ENCODE results near the gene LPAR2. TPM values are rescaled to one million over a fixed set of nuclear protein-coding genes. Genes with fewer than 3 reads are reported as not detected.
A peak's percentile ranks its signal among the peaks of the same experiment; 100 is the strongest.

LPAR2 gene
- total and polyA plus RNA-seq, 2 experiments from 2014 or later = 39.4 to 63.1 TPM

DNA sequence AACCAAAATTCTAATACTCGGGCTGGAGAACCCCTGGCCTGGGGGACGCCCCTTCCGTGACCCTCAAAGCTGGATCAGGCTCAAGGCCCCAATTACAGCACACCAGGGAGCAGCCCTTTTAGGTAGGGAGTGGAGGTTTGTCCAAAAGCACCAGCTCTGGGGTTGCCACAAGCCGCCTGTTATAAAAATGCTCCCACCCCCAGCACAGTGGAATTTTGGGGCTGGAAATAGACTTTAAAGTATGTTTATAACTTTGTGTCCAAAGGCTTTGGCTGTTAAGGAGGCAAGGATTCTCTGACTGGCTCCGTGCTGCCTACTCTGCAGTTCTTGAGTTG lies 16.0 kb upstream of the LPAR2 start:
- Histone ChIP-seq H3K9me2 (ENCODE audit: insufficient read depth) (no peaks in the 10 kb centered on the region), H3K4me3 (peak overlapping the region; percentile 96; the same call in 1 of the 2 replicates), H4K20me1 (replicated peaks; ENCODE audit: insufficient read depth) (no peaks in the 10 kb centered on the region; the same call in 1 of the 2 replicates), H3K4me1 (ENCODE audit: insufficient read depth) (peaks cover 4% of the 10 kb centered on the region), H3K36me3 (ENCODE audit: insufficient read depth) (peaks cover 10% of the 10 kb centered on the region; the same call in 1 of the 2 replicates), H3K27me3 (ENCODE audit: insufficient read depth) (no peaks in the 10 kb centered on the region), H2AFZ (no peak overlapping the region), H3F3A (replicated peaks; ENCODE audit: low read depth) (peaks cover 14% of the 10 kb centered on the region), H3K4me2 (peak overlapping the region; percentile 98), H3K27ac (ENCODE audit: low read depth) (peak overlapping the region; percentile 81; the same call in 1 of the 2 replicates), H3K79me2 (replicated peaks; ENCODE audit: insufficient read depth) (no peaks in the 10 kb centered on the region)
- no peak for DNase-seq (ENCODE audit: low spot score)
- TF ChIP-seq EZH2phosphoT487 (IDR thresholded peaks at IDR 0.05; ENCODE audit: unreplicated experiment) (no peak), CREB1 (CRISPR knock-in tag; IDR thresholded peaks at IDR 0.05; ENCODE audit: low read depth) (no peak), EZH2 (IDR thresholded peaks at IDR 0.05; ENCODE audit: low read depth, unreplicated experiment) (no peak), NANOG (IDR thresholded peaks at IDR 0.05; ENCODE audit: borderline replicate concordance) (no peak), ZNF331 (CRISPR knock-in tag; IDR thresholded peaks at IDR 0.05; ENCODE audit: low read depth) (no peak), JUNB (IDR thresholded peaks at IDR 0.05; ENCODE audit: unreplicated experiment) (no peak), STAT1 (IDR thresholded peaks at IDR 0.05; ENCODE audit: unreplicated experiment) (no peak), POLR2AphosphoS5 (IDR thresholded peaks at IDR 0.05; ENCODE audit: low read depth) (no peak), ZNF114 (CRISPR knock-in tag; IDR thresholded peaks at IDR 0.05) (no peak)
- TF ChIP-seq, protein P1, sequence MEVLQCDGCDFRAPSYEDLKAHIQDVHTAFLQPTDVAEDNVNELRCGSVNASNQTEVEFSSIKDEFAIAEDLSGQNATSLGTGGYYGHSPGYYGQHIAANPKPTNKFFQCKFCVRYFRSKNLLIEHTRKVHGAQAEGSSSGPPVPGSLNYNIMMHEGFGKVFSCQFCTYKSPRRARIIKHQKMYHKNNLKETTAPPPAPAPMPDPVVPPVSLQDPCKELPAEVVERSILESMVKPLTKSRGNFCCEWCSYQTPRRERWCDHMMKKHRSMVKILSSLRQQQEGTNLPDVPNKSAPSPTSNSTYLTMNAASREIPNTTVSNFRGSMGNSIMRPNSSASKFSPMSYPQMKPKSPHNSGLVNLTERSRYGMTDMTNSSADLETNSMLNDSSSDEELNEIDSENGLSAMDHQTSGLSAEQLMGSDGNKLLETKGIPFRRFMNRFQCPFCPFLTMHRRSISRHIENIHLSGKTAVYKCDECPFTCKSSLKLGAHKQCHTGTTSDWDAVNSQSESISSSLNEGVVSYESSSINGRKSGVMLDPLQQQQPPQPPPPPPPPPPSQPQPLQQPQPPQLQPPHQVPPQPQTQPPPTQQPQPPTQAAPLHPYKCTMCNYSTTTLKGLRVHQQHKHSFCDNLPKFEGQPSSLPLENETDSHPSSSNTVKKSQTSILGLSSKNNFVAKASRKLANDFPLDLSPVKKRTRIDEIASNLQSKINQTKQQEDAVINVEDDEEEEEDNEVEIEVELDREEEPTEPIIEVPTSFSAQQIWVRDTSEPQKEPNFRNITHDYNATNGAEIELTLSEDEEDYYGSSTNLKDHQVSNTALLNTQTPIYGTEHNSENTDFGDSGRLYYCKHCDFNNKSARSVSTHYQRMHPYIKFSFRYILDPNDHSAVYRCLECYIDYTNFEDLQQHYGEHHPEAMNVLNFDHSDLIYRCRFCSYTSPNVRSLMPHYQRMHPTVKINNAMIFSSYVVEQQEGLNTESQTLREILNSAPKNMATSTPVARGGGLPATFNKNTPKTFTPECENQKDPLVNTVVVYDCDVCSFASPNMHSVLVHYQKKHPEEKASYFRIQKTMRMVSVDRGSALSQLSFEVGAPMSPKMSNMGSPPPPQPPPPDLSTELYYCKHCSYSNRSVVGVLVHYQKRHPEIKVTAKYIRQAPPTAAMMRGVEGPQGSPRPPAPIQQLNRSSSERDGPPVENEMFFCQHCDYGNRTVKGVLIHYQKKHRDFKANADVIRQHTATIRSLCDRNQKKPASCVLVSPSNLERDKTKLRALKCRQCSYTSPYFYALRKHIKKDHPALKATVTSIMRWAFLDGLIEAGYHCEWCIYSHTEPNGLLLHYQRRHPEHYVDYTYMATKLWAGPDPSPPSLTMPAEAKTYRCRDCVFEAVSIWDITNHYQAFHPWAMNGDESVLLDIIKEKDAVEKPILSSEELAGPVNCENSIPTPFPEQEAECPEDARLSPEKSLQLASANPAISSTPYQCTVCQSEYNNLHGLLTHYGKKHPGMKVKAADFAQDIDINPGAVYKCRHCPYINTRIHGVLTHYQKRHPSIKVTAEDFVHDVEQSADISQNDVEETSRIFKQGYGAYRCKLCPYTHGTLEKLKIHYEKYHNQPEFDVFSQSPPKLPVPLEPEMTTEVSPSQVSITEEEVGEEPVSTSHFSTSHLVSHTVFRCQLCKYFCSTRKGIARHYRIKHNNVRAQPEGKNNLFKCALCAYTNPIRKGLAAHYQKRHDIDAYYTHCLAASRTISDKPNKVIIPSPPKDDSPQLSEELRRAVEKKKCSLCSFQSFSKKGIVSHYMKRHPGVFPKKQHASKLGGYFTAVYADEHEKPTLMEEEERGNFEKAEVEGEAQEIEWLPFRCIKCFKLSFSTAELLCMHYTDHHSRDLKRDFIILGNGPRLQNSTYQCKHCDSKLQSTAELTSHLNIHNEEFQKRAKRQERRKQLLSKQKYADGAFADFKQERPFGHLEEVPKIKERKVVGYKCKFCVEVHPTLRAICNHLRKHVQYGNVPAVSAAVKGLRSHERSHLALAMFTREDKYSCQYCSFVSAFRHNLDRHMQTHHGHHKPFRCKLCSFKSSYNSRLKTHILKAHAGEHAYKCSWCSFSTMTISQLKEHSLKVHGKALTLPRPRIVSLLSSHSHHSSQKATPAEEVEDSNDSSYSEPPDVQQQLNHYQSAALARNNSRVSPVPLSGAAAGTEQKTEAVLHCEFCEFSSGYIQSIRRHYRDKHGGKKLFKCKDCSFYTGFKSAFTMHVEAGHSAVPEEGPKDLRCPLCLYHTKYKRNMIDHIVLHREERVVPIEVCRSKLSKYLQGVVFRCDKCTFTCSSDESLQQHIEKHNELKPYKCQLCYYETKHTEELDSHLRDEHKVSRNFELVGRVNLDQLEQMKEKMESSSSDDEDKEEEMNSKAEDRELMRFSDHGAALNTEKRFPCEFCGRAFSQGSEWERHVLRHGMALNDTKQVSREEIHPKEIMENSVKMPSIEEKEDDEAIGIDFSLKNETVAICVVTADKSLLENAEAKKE (CRISPR knock-in tag; IDR thresholded peaks at IDR 0.05) = no peak
- TF ChIP-seq, protein P2, sequence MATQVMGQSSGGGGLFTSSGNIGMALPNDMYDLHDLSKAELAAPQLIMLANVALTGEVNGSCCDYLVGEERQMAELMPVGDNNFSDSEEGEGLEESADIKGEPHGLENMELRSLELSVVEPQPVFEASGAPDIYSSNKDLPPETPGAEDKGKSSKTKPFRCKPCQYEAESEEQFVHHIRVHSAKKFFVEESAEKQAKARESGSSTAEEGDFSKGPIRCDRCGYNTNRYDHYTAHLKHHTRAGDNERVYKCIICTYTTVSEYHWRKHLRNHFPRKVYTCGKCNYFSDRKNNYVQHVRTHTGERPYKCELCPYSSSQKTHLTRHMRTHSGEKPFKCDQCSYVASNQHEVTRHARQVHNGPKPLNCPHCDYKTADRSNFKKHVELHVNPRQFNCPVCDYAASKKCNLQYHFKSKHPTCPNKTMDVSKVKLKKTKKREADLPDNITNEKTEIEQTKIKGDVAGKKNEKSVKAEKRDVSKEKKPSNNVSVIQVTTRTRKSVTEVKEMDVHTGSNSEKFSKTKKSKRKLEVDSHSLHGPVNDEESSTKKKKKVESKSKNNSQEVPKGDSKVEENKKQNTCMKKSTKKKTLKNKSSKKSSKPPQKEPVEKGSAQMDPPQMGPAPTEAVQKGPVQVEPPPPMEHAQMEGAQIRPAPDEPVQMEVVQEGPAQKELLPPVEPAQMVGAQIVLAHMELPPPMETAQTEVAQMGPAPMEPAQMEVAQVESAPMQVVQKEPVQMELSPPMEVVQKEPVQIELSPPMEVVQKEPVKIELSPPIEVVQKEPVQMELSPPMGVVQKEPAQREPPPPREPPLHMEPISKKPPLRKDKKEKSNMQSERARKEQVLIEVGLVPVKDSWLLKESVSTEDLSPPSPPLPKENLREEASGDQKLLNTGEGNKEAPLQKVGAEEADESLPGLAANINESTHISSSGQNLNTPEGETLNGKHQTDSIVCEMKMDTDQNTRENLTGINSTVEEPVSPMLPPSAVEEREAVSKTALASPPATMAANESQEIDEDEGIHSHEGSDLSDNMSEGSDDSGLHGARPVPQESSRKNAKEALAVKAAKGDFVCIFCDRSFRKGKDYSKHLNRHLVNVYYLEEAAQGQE (IDR thresholded peaks at IDR 0.05; ENCODE audit: unreplicated experiment) = no peak
- TF ChIP-seq, protein P3, sequence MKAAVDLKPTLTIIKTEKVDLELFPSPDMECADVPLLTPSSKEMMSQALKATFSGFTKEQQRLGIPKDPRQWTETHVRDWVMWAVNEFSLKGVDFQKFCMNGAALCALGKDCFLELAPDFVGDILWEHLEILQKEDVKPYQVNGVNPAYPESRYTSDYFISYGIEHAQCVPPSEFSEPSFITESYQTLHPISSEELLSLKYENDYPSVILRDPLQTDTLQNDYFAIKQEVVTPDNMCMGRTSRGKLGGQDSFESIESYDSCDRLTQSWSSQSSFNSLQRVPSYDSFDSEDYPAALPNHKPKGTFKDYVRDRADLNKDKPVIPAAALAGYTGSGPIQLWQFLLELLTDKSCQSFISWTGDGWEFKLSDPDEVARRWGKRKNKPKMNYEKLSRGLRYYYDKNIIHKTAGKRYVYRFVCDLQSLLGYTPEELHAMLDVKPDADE (IDR thresholded peaks at IDR 0.05) = no peak
- TF ChIP-seq, protein P4, sequence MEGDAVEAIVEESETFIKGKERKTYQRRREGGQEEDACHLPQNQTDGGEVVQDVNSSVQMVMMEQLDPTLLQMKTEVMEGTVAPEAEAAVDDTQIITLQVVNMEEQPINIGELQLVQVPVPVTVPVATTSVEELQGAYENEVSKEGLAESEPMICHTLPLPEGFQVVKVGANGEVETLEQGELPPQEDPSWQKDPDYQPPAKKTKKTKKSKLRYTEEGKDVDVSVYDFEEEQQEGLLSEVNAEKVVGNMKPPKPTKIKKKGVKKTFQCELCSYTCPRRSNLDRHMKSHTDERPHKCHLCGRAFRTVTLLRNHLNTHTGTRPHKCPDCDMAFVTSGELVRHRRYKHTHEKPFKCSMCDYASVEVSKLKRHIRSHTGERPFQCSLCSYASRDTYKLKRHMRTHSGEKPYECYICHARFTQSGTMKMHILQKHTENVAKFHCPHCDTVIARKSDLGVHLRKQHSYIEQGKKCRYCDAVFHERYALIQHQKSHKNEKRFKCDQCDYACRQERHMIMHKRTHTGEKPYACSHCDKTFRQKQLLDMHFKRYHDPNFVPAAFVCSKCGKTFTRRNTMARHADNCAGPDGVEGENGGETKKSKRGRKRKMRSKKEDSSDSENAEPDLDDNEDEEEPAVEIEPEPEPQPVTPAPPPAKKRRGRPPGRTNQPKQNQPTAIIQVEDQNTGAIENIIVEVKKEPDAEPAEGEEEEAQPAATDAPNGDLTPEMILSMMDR (conservative IDR thresholded peaks at IDR 0.05; ENCODE audit: low read depth in 2 of 2) = no peak
- H3K4me3 Mint-ChIP-seq = peak overlapping the region; percentile 88
- no peaks in the 10 kb centered on the region; the same call in 2 of the 3 replicates for H3K9me3 Mint-ChIP-seq
- H3K27ac Mint-ChIP-seq = peak overlapping the region; percentile 94
- peaks cover 16% of the 10 kb centered on the region for H3K27me3 Mint-ChIP-seq (ENCODE audit: insufficient read depth, low read depth, poor library complexity)
- ATAC-seq = no peak
- peaks cover 9% of the 10 kb centered on the region; the same call in 2 of the 3 replicates for H3K4me1 Mint-ChIP-seq
- peaks cover 36% of the 10 kb centered on the region for H3K36me3 Mint-ChIP-seq (ENCODE audit: low read depth)

All from GM23338 (cell line).